HepG2 (cell line): ENCODE measurements around the gene AKAP8. TPM values are rescaled to one million over a fixed set of nuclear protein-coding genes. Genes with fewer than 3 reads are reported as not detected.

Experiments used
- CBX5 ChIP-seq: sonication (generic); formaldehyde crosslinking; IDR thresholded peaks from 2 replicates; pipeline ENCODE4 v1.4.0; 2020; ENCODE audit warnings: missing genetic modification reagents, borderline replicate concordance
- GLI4 ChIP-seq: sonication (generic); formaldehyde crosslinking; IDR thresholded peaks from 2 replicates; pipeline ENCODE4 v1.5.1; 2020; ENCODE audit warnings: missing genetic modification reagents, mild to moderate bottlenecking, moderate library complexity, borderline replicate concordance
- HIVEP1 ChIP-seq: sonication (generic); formaldehyde crosslinking; IDR thresholded peaks from 2 replicates; pipeline ENCODE4 v1.4.0; 2020; ENCODE audit warnings: mild to moderate bottlenecking, missing genetic modification reagents
- HNRNPK ChIP-seq: fragments of 200-400 bp; formaldehyde crosslinking; IDR thresholded peaks from 2 replicates; pipeline ENCODE4 v1.6.1; 2018; ENCODE audit warnings: low read length, low read depth, moderate library complexity, mild to moderate bottlenecking; ENCODE audit not compliant: poor library complexity, severe bottlenecking
- HNRNPL ChIP-seq: fragments of 200-400 bp; formaldehyde crosslinking; IDR thresholded peaks from 2 replicates; pipeline ENCODE4 v1.6.1; 2017; ENCODE audit warnings: mild to moderate bottlenecking, low read depth, low read length
- IRF2 ChIP-seq: IDR thresholded peaks from 2 replicates; pipeline ENCODE4 v1.6.1; 2018; ENCODE audit warnings: missing genetic modification reagents, missing compliant biosample characterization
- MEIS1 ChIP-seq: sonication (generic); formaldehyde crosslinking; IDR thresholded peaks from 2 replicates; pipeline ENCODE4 v1.9.0; 2021; ENCODE audit warnings: mild to moderate bottlenecking, missing genetic modification reagents, moderate library complexity, borderline replicate concordance
- YEATS4 ChIP-seq: sonication (generic); formaldehyde crosslinking; IDR thresholded peaks from 2 replicates; pipeline ENCODE4 v1.4.0; 2020; ENCODE audit warnings: missing genetic modification reagents, borderline replicate concordance
- ZFP62 ChIP-seq: sonication (generic); formaldehyde crosslinking; IDR thresholded peaks from 2 replicates; pipeline ENCODE4 v1.4.0; 2020; ENCODE audit warnings: missing genetic modification reagents
- ZIK1 ChIP-seq: sonication (generic); formaldehyde crosslinking; IDR thresholded peaks from 2 replicates; pipeline ENCODE4 v1.5.0; 2020; ENCODE audit warnings: mild to moderate bottlenecking, low read depth, missing genetic modification reagents, borderline replicate concordance
- ZNF124 ChIP-seq: sonication (generic); formaldehyde crosslinking; IDR thresholded peaks from 2 replicates; pipeline ENCODE4 v1.4.0; 2020; ENCODE audit warnings: missing genetic modification reagents
- ZNF615 ChIP-seq: sonication (generic); formaldehyde crosslinking; IDR thresholded peaks from 2 replicates; pipeline ENCODE4 v1.5.0; 2020; ENCODE audit warnings: mild to moderate bottlenecking, missing genetic modification reagents, borderline replicate concordance
- ZNF792 ChIP-seq: IDR thresholded peaks from 2 replicates; pipeline ENCODE4 v1.6.1; 2016
- ZNF879 ChIP-seq: sonication (generic); formaldehyde crosslinking; IDR thresholded peaks from 2 replicates; pipeline ENCODE4 v1.8.1; 2023; ENCODE audit warnings: missing genetic modification reagents
- ZSCAN30 ChIP-seq: sonication (generic); formaldehyde crosslinking; IDR thresholded peaks from 2 replicates; pipeline ENCODE4 v1.5.0; 2020; ENCODE audit warnings: mild to moderate bottlenecking, missing genetic modification reagents
- polyA plus RNA-seq, 8 experiments: library from polyadenylated mRNA; depleted of rRNA in 3 of 8; stranded (reverse) in 7 of 8; unstranded in 1 of 8; fragments of >200 nt; fragmentation: Illumina TruSeq in 4 of 8; extraction: Trizol in 4 of 8; gene quantifications; 2 replicates each; pipeline versions ENCODE4 v1.2.1 to v1.2.3, GENCODE V29; 2011 to 2016; ENCODE audit warnings: low read depth in 4 of 8, missing spikeins in 1 of 8, mixed read lengths in 1 of 8; ENCODE audit not compliant: insufficient read depth in 1 of 8
- total RNA-seq, 5 experiments: library from RNA; depleted of rRNA; stranded (reverse); fragments of >200 nt; fragmentation: Illumina TruSeq; extraction: Trizol; gene quantifications; 2 replicates each; pipeline ENCODE4 v1.2.3, GENCODE V29; 2016; ENCODE audit warnings: low read depth in 1 of 5
- TF ChIP-seq, protein P1 (sequence below): IDR thresholded peaks from 2 replicates; pipeline ENCODE4 v1.6.1; 2016; ENCODE audit warnings: mild to moderate bottlenecking
- TF ChIP-seq, protein P2 (sequence below): sonication (generic); formaldehyde crosslinking; IDR thresholded peaks from 2 replicates; pipeline ENCODE4 v1.8.1; 2023; ENCODE audit warnings: mild to moderate bottlenecking, moderate library complexity, missing genetic modification reagents
- TF ChIP-seq, protein P3 (sequence below): sonication (generic); formaldehyde crosslinking; IDR thresholded peaks from 2 replicates; pipeline ENCODE4 v1.5.1; 2020; ENCODE audit warnings: mild to moderate bottlenecking, moderate library complexity, missing genetic modification reagents
- TF ChIP-seq, protein P4 (sequence below): sonication (generic); formaldehyde crosslinking; IDR thresholded peaks from 2 replicates; pipeline ENCODE4 v1.5.1; 2020; ENCODE audit warnings: missing genetic modification reagents, mild to moderate bottlenecking, borderline replicate concordance
- TF ChIP-seq, protein P5 (sequence below): sonication (generic); formaldehyde crosslinking; conservative IDR thresholded peaks from 2 replicates; pipeline ENCODE4 v1.4.0; 2020; ENCODE audit warnings: mild to moderate bottlenecking, missing genetic modification reagents, moderate library complexity

AKAP8 gene
- total and polyA plus RNA-seq, 2 of the 13 experiments (the other 11 are each of a cell fraction or from before 2014, with no cell fraction given) = 15.9 to 22.1 TPM

DNA sequence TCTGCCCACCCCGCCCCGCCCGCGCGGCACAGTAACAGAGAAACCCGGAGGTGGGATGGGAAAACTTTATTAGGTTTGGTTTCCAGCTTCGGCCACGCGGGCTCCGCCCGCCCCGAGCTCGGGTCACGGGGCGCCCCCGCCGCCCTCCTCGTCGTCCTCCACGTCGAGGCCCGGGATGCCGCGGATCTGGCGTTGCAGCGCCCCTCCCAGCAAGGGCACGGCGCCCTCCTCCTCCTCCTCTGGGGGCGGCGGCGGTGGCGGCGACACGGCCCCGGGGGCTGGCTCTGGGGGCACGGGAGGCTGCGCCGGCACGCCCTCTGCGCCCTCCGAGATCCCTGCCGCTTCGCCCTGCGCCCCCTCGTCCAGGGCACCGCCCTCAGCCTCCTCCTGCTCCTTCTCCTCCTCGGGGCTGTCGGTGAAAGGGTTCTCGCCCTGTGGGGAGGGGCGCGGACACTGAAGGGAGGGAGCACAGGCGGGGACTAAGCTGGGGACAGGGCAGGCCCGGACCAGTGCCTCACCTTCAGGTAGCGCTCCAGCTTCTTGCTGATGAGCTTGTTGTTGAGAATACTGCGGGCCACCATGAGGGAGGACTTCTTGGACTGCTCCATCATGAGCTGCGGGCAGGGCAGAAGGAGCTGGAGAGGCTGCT lies 536 bp upstream of the AKAP8 start (continued):
- TF ChIP-seq, protein P1, sequence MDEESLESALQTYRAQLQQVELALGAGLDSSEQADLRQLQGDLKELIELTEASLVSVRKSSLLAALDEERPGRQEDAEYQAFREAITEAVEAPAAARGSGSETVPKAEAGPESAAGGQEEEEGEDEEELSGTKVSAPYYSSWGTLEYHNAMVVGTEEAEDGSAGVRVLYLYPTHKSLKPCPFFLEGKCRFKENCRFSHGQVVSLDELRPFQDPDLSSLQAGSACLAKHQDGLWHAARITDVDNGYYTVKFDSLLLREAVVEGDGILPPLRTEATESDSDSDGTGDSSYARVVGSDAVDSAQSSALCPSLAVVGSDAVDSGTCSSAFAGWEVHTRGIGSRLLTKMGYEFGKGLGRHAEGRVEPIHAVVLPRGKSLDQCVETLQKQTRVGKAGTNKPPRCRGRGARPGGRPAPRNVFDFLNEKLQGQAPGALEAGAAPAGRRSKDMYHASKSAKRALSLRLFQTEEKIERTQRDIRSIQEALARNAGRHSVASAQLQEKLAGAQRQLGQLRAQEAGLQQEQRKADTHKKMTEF (CRISPR knock-in tag) = 0 out of 2 replicates have a peak, but pooled peaks have one; percentile 37
- 0 out of 2 replicates have a peak, but pooled peaks have one; percentile 5 for TF ChIP-seq IRF2 (CRISPR knock-in tag)
- TF ChIP-seq, protein P2, sequence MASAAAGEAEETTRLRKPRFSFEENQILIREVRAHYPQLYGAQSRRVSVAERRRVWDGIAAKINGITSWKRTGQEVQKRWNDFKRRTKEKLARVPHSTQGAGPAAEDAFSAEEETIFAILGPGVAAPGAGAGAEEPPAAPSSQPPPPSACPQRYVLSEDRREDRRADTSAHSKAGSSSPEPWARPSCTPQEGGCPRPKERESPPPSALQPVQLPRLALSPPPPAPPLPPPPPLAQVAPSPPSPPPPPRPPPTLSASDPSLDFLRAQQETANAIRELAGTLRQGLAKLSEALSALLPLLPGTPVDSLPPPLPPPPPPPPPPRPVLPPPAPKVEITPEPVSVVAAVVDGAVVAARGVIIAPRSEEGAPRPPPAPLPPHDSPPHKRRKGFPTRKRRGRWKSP = peak; percentile 82; the same call in 1 of the 2 replicates
- TF ChIP-seq, protein P3, sequence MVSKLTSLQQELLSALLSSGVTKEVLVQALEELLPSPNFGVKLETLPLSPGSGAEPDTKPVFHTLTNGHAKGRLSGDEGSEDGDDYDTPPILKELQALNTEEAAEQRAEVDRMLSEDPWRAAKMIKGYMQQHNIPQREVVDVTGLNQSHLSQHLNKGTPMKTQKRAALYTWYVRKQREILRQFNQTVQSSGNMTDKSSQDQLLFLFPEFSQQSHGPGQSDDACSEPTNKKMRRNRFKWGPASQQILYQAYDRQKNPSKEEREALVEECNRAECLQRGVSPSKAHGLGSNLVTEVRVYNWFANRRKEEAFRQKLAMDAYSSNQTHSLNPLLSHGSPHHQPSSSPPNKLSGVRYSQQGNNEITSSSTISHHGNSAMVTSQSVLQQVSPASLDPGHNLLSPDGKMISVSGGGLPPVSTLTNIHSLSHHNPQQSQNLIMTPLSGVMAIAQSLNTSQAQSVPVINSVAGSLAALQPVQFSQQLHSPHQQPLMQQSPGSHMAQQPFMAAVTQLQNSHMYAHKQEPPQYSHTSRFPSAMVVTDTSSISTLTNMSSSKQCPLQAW (CRISPR knock-in tag) = 0 out of 2 replicates have a peak, but pooled peaks have one; percentile 35
- TF ChIP-seq CBX5 = no peak
- TF ChIP-seq ZFP62 (CRISPR knock-in tag) = no peak
- 0 out of 2 replicates have a peak, but pooled peaks have one; percentile 18 for TF ChIP-seq HNRNPL
- peak; percentile 47; the same call in 1 of the 2 replicates for TF ChIP-seq ZNF615 (CRISPR knock-in tag)
- TF ChIP-seq ZNF879 (CRISPR knock-in tag) = 0 out of 2 replicates have a peak, but pooled peaks have one; percentile 40
- no peak for TF ChIP-seq HIVEP1
- TF ChIP-seq YEATS4 (CRISPR knock-in tag) = peak; percentile 71; the same call in 1 of the 2 replicates
- no peak for TF ChIP-seq ZSCAN30
- no peak for TF ChIP-seq GLI4
- TF ChIP-seq, protein P4, sequence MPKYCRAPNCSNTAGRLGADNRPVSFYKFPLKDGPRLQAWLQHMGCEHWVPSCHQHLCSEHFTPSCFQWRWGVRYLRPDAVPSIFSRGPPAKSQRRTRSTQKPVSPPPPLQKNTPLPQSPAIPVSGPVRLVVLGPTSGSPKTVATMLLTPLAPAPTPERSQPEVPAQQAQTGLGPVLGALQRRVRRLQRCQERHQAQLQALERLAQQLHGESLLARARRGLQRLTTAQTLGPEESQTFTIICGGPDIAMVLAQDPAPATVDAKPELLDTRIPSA (CRISPR knock-in tag) = 0 out of 2 replicates have a peak, but pooled peaks have one; percentile 53
- TF ChIP-seq HNRNPK = peak; percentile 46
- peak; percentile 31; the same call in 1 of the 2 replicates for TF ChIP-seq ZNF792 (CRISPR knock-in tag)
- no peak for TF ChIP-seq ZIK1 (CRISPR knock-in tag)
- no peak for TF ChIP-seq MEIS1 (CRISPR knock-in tag)
- TF ChIP-seq, protein P5, sequence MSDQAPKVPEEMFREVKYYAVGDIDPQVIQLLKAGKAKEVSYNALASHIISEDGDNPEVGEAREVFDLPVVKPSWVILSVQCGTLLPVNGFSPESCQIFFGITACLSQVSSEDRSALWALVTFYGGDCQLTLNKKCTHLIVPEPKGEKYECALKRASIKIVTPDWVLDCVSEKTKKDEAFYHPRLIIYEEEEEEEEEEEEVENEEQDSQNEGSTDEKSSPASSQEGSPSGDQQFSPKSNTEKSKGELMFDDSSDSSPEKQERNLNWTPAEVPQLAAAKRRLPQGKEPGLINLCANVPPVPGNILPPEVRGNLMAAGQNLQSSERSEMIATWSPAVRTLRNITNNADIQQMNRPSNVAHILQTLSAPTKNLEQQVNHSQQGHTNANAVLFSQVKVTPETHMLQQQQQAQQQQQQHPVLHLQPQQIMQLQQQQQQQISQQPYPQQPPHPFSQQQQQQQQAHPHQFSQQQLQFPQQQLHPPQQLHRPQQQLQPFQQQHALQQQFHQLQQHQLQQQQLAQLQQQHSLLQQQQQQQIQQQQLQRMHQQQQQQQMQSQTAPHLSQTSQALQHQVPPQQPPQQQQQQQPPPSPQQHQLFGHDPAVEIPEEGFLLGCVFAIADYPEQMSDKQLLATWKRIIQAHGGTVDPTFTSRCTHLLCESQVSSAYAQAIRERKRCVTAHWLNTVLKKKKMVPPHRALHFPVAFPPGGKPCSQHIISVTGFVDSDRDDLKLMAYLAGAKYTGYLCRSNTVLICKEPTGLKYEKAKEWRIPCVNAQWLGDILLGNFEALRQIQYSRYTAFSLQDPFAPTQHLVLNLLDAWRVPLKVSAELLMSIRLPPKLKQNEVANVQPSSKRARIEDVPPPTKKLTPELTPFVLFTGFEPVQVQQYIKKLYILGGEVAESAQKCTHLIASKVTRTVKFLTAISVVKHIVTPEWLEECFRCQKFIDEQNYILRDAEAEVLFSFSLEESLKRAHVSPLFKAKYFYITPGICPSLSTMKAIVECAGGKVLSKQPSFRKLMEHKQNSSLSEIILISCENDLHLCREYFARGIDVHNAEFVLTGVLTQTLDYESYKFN (CRISPR knock-in tag) = peak; percentile 28; the same call in 1 of the 2 replicates
- TF ChIP-seq ZNF124 (CRISPR knock-in tag) = peak; percentile 36; the same call in 1 of the 2 replicates
